ENCODE data around the gene VGLL1. TPM values are rescaled to one million over a fixed set of nuclear protein-coding genes. Genes with fewer than 3 reads are reported as not detected.

VGLL1 gene
- polyA plus RNA-seq, 1 donor (not counting 4 experiments of a cell fraction or from before 2014, with no cell fraction given), result 4.1 TPM

GRCh38 chrX:136488706-136489105 is 43.3 kb upstream of the VGLL1 start:
- H3K27ac ChIP-seq (ENCODE audit: control insufficient read depth, insufficient read depth, low read length), result no peak overlapping the region
- H3K36me3 ChIP-seq (ENCODE audit: control insufficient read depth in 2 of 2, extremely low read depth in 1 of 2, insufficient read depth in 2 of 2, low read length in 2 of 2), result no peaks in the 10 kb centered on the region
- no peak overlapping the region for H3K9ac ChIP-seq (ENCODE audit: control insufficient read depth, extremely low read depth, insufficient read depth, low read length)
- H3K4me2 ChIP-seq (ENCODE audit: control insufficient read depth, extremely low read depth, insufficient read depth, low read depth, low read length), result no peak overlapping the region
- no peak overlapping the region for H3K4me3 ChIP-seq (ENCODE audit: control insufficient read depth in 2 of 3, extremely low read depth in 1 of 3, insufficient read depth in 2 of 3, low read depth in 1 of 3, low read length in 3 of 3)
- dilution Hi-C loops (cut with MboI; ENCODE audit: extremely low pct_ligation_motif_present, low sequenced_read_pairs), result no loop called here
- no peaks in the 10 kb centered on the region for H3K79me2 ChIP-seq (ENCODE audit: control insufficient read depth, insufficient read depth, low read length)
- FAIRE-seq (no peak), DNase-seq (ENCODE audit: low read depth, low spot score) (no peak)
- no peaks in the 10 kb centered on the region for H3K9me3 ChIP-seq (ENCODE audit: control insufficient read depth, low read depth, low read length)
- no peak for TF ChIP-seq EZH2 (IDR thresholded peaks at IDR 0.05; ENCODE audit: low read length)
- TF ChIP-seq, protein P1, sequence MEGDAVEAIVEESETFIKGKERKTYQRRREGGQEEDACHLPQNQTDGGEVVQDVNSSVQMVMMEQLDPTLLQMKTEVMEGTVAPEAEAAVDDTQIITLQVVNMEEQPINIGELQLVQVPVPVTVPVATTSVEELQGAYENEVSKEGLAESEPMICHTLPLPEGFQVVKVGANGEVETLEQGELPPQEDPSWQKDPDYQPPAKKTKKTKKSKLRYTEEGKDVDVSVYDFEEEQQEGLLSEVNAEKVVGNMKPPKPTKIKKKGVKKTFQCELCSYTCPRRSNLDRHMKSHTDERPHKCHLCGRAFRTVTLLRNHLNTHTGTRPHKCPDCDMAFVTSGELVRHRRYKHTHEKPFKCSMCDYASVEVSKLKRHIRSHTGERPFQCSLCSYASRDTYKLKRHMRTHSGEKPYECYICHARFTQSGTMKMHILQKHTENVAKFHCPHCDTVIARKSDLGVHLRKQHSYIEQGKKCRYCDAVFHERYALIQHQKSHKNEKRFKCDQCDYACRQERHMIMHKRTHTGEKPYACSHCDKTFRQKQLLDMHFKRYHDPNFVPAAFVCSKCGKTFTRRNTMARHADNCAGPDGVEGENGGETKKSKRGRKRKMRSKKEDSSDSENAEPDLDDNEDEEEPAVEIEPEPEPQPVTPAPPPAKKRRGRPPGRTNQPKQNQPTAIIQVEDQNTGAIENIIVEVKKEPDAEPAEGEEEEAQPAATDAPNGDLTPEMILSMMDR (optimal IDR thresholded peaks at IDR 0.05 in 1 of 3, IDR thresholded peaks at IDR 0.05 in 1 of 3, conservative IDR thresholded peaks at IDR 0.05 in 1 of 3; ENCODE audit: extremely low read depth in 1 of 3, insufficient read depth in 2 of 3, low read length in 3 of 3), result no peak
- no peaks in the 10 kb centered on the region for H3K4me1 ChIP-seq (ENCODE audit: control insufficient read depth, extremely low read depth, insufficient read depth, low read length)
- no peaks in the 10 kb centered on the region for H3K9me1 ChIP-seq (ENCODE audit: control insufficient read depth, extremely low read depth, insufficient read depth, low read length)
- H4K20me1 ChIP-seq (ENCODE audit: control insufficient read depth, extremely low read depth, insufficient read depth, low read length), result no peaks in the 10 kb centered on the region
- no peak overlapping the region for H2AFZ ChIP-seq (ENCODE audit: control insufficient read depth, low read length)
- peaks cover 4% of the 10 kb centered on the region for H3K27me3 ChIP-seq (ENCODE audit: control insufficient read depth, extremely low read depth, insufficient read depth, low read length)

DNA sequence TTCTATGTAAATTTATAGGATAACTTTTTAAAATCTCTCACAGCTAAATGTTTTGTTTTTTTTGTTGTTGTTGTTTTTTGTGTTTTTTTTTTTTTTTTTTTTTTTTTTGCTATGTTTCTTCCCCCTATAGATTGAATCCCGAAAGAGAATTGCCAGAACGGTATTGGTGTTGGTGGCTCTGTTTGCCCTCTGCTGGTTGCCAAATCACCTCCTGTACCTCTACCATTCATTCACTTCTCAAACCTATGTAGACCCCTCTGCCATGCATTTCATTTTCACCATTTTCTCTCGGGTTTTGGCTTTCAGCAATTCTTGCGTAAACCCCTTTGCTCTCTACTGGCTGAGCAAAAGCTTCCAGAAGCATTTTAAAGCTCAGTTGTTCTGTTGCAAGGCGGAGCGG is 40.2 kb upstream of the VGLL1 start:
- DNase-seq (ENCODE audit: low read depth, low spot score) (no peak), FAIRE-seq (no peak)
- no peak overlapping the region for H3K9ac ChIP-seq (ENCODE audit: control insufficient read depth, extremely low read depth, insufficient read depth, low read length)
- dilution Hi-C loops (cut with MboI; ENCODE audit: extremely low pct_ligation_motif_present, low sequenced_read_pairs), result no loop called here
- no peak overlapping the region for H3K4me3 ChIP-seq (ENCODE audit: control insufficient read depth in 2 of 3, extremely low read depth in 1 of 3, insufficient read depth in 2 of 3, low read depth in 1 of 3, low read length in 3 of 3)
- no peaks in the 10 kb centered on the region for H3K27me3 ChIP-seq (ENCODE audit: control insufficient read depth, extremely low read depth, insufficient read depth, low read length)
- TF ChIP-seq, protein P1 (optimal IDR thresholded peaks at IDR 0.05 in 1 of 3, IDR thresholded peaks at IDR 0.05 in 1 of 3, conservative IDR thresholded peaks at IDR 0.05 in 1 of 3; ENCODE audit: extremely low read depth in 1 of 3, insufficient read depth in 2 of 3, low read length in 3 of 3), result peak in 1 of 3 experiments; percentile 22
- TF ChIP-seq EZH2 (IDR thresholded peaks at IDR 0.05; ENCODE audit: low read length), result no peak
- H3K9me3 ChIP-seq (ENCODE audit: control insufficient read depth, low read depth, low read length), result no peaks in the 10 kb centered on the region
- H3K4me1 ChIP-seq (ENCODE audit: control insufficient read depth, extremely low read depth, insufficient read depth, low read length), result no peaks in the 10 kb centered on the region
- no peaks in the 10 kb centered on the region for H3K36me3 ChIP-seq (ENCODE audit: control insufficient read depth in 2 of 2, extremely low read depth in 1 of 2, insufficient read depth in 2 of 2, low read length in 2 of 2)
- no peaks in the 10 kb centered on the region for H3K79me2 ChIP-seq (ENCODE audit: control insufficient read depth, insufficient read depth, low read length)
- H2AFZ ChIP-seq (ENCODE audit: control insufficient read depth, low read length), result no peak overlapping the region
- no peaks in the 10 kb centered on the region for H3K9me1 ChIP-seq (ENCODE audit: control insufficient read depth, extremely low read depth, insufficient read depth, low read length)
- no peak overlapping the region for H3K27ac ChIP-seq (ENCODE audit: control insufficient read depth, insufficient read depth, low read length)
- no peak overlapping the region for H3K4me2 ChIP-seq (ENCODE audit: control insufficient read depth, extremely low read depth, insufficient read depth, low read depth, low read length)
- no peaks in the 10 kb centered on the region for H4K20me1 ChIP-seq (ENCODE audit: control insufficient read depth, extremely low read depth, insufficient read depth, low read length)
